SK-N-SH treated with all-trans-retinoic acid at 6 μM for 48 hours (cell line): Measurements from ENCODE around the gene PRR5.

Experiments
- ATAC-seq: fragments of 200-7000 bp; cut with Tn5 transposase; 3 replicates; pipeline ENCODE4 v1.9.1; 2020; ENCODE audit warnings: mild to moderate bottlenecking, moderate library complexity
- ARNTL ChIP-seq: fragments of 450-650 bp; formaldehyde crosslinking; IDR thresholded peaks from 2 replicates; pipeline ENCODE4 v1.5.0; 2020; ENCODE audit warnings: low read depth, mild to moderate bottlenecking, moderate library complexity, borderline replicate concordance
- BACH2 ChIP-seq: fragments of 250-450 bp; sonication (Bioruptor Pico); IDR thresholded peaks from 2 replicates; pipeline ENCODE4 v1.9.0; 2021; ENCODE audit warnings: mild to moderate bottlenecking, borderline replicate concordance
- CSDC2 ChIP-seq: fragments of 250-450 bp; sonication (Bioruptor Pico); IDR thresholded peaks from 2 replicates; pipeline ENCODE4 v1.5.0; 2020; ENCODE audit warnings: mild to moderate bottlenecking, moderate library complexity
- ESRRG ChIP-seq: fragments of 250-450 bp; sonication (Bioruptor Pico); IDR thresholded peaks from 2 replicates; pipeline ENCODE4 v1.6.1; 2021; ENCODE audit warnings: mild to moderate bottlenecking
- GLIS3 ChIP-seq: fragments of 250-450 bp; sonication (Bioruptor Pico); IDR thresholded peaks from 2 replicates; pipeline ENCODE4 v1.5.0; 2020; ENCODE audit warnings: mild to moderate bottlenecking, moderate library complexity
- ISL1 ChIP-seq: fragments of 250-450 bp; sonication (Bioruptor Pico); IDR thresholded peaks from 2 replicates; pipeline ENCODE4 v2.1.2; 2022; ENCODE audit warnings: mild to moderate bottlenecking, moderate library complexity
- OSR1 ChIP-seq: fragments of 250-450 bp; sonication (Bioruptor Pico); IDR thresholded peaks from 2 replicates; pipeline ENCODE4 v1.8.0; 2022; ENCODE audit warnings: moderate library complexity, mild to moderate bottlenecking, inconsistent platforms
- PPARA ChIP-seq: fragments of 250-450 bp; sonication (Bioruptor Pico); IDR thresholded peaks from 2 replicates; pipeline ENCODE4 v1.5.0; 2020; ENCODE audit warnings: mild to moderate bottlenecking, borderline replicate concordance
- RARB ChIP-seq: fragments of 250-450 bp; sonication (Bioruptor Pico); IDR thresholded peaks from 2 replicates; pipeline ENCODE4 v1.8.0; 2021; ENCODE audit warnings: mild to moderate bottlenecking, moderate library complexity
- TCF4 ChIP-seq: fragments of 250-450 bp; sonication (Bioruptor Pico); IDR thresholded peaks from 2 replicates; pipeline ENCODE4 v1.8.0; 2021; ENCODE audit warnings: mild to moderate bottlenecking, moderate library complexity, borderline replicate concordance
- TOX ChIP-seq: fragments of 250-450 bp; sonication (Bioruptor Pico); IDR thresholded peaks from 2 replicates; pipeline ENCODE4 v1.8.0; 2021; ENCODE audit warnings: mild to moderate bottlenecking, moderate library complexity, borderline replicate concordance
- TSHZ2 ChIP-seq: fragments of 250-450 bp; sonication (Bioruptor Pico); IDR thresholded peaks from 2 replicates; pipeline ENCODE4 v1.5.0; 2020; ENCODE audit warnings: mild to moderate bottlenecking, moderate library complexity
- ZC3H10 ChIP-seq: fragments of 250-450 bp; sonication (Bioruptor Pico); IDR thresholded peaks from 2 replicates; pipeline ENCODE4 v1.5.1; 2021; ENCODE audit warnings: mild to moderate bottlenecking, moderate library complexity
- ZFP3 ChIP-seq: fragments of 250-450 bp; sonication (Bioruptor Pico); IDR thresholded peaks from 2 replicates; pipeline ENCODE4 v1.5.0; 2020; ENCODE audit warnings: mild to moderate bottlenecking, moderate library complexity
- ZFP30 ChIP-seq: fragments of 450-650 bp; formaldehyde crosslinking; IDR thresholded peaks from 2 replicates; pipeline ENCODE4 v1.5.0; 2022; ENCODE audit warnings: mild to moderate bottlenecking, moderate library complexity
- ZNF565 ChIP-seq: fragments of 450-650 bp; formaldehyde crosslinking; conservative IDR thresholded peaks from 2 replicates; pipeline ENCODE4 v1.5.0; 2020; ENCODE audit warnings: low read depth, mild to moderate bottlenecking, moderate library complexity
- ZNF70 ChIP-seq: fragments of 450-650 bp; formaldehyde crosslinking; IDR thresholded peaks from 2 replicates; pipeline ENCODE4 v1.5.0; 2020; ENCODE audit warnings: mild to moderate bottlenecking, moderate library complexity
- ZNF8 ChIP-seq: fragments of 450-650 bp; formaldehyde crosslinking; IDR thresholded peaks from 2 replicates; pipeline ENCODE4 v1.5.0; 2020; ENCODE audit warnings: mild to moderate bottlenecking, moderate library complexity
- TF ChIP-seq, protein P1 (sequence below): fragments of 250-450 bp; sonication (Bioruptor Pico); IDR thresholded peaks from 2 replicates; pipeline ENCODE4 v1.8.0; 2021; ENCODE audit warnings: low read depth, mild to moderate bottlenecking, moderate library complexity, borderline replicate concordance
- TF ChIP-seq, protein P2 (sequence below): fragments of 250-450 bp; sonication (Bioruptor Pico); IDR thresholded peaks from 2 replicates; pipeline ENCODE4 v1.5.1; 2020; ENCODE audit warnings: low read depth, mild to moderate bottlenecking, moderate library complexity
- TF ChIP-seq, protein P3 (sequence below): fragments of 250-450 bp; sonication (Bioruptor Pico); IDR thresholded peaks from 2 replicates; pipeline ENCODE4 v1.5.1; 2021; ENCODE audit warnings: mild to moderate bottlenecking, moderate library complexity

PRR5 gene

GRCh38 chr22:44765571-44766285, 63.7 kb downstream of the PRR5 start:
- TF ChIP-seq, protein P1, sequence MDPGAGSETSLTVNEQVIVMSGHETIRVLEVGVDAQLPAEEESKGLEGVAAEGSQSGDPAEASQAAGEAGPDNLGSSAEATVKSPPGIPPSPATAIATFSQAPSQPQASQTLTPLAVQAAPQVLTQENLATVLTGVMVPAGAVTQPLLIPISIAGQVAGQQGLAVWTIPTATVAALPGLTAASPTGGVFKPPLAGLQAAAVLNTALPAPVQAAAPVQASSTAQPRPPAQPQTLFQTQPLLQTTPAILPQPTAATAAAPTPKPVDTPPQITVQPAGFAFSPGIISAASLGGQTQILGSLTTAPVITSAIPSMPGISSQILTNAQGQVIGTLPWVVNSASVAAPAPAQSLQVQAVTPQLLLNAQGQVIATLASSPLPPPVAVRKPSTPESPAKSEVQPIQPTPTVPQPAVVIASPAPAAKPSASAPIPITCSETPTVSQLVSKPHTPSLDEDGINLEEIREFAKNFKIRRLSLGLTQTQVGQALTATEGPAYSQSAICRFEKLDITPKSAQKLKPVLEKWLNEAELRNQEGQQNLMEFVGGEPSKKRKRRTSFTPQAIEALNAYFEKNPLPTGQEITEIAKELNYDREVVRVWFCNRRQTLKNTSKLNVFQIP (CRISPR knock-in tag): no peak
- TF ChIP-seq ZFP3 (CRISPR knock-in tag) (no peak), ZNF8 (CRISPR knock-in tag) (no peak), TOX (no peak), GLIS3 (no peak), ZNF565 (CRISPR knock-in tag) (no peak), ESRRG (no peak), PPARA (CRISPR knock-in tag) (no peak), ISL1 (CRISPR knock-in tag) (no peak), ARNTL (no peak), RARB (CRISPR knock-in tag) (no peak), OSR1 (no peak), ZFP30 (CRISPR knock-in tag) (no peak), ZNF70 (CRISPR knock-in tag) (no peak), TCF4 (CRISPR knock-in tag) (no peak), CSDC2 (CRISPR knock-in tag) (no peak)
- TF ChIP-seq, protein P2, sequence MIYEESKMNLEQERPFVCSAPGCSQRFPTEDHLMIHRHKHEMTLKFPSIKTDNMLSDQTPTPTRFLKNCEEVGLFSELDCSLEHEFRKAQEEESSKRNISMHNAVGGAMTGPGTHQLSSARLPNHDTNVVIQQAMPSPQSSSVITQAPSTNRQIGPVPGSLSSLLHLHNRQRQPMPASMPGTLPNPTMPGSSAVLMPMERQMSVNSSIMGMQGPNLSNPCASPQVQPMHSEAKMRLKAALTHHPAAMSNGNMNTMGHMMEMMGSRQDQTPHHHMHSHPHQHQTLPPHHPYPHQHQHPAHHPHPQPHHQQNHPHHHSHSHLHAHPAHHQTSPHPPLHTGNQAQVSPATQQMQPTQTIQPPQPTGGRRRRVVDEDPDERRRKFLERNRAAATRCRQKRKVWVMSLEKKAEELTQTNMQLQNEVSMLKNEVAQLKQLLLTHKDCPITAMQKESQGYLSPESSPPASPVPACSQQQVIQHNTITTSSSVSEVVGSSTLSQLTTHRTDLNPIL: no peak

GRCh38 chr22:44773082-44773481, 71.1 kb downstream of the PRR5 start:
- no peak for ATAC-seq
- no peak for TF ChIP-seq ARNTL

More at GRCh38 chr22:44765571-44766285, 63.7 kb downstream of the PRR5 start:
- ATAC-seq: no peak

DNA sequence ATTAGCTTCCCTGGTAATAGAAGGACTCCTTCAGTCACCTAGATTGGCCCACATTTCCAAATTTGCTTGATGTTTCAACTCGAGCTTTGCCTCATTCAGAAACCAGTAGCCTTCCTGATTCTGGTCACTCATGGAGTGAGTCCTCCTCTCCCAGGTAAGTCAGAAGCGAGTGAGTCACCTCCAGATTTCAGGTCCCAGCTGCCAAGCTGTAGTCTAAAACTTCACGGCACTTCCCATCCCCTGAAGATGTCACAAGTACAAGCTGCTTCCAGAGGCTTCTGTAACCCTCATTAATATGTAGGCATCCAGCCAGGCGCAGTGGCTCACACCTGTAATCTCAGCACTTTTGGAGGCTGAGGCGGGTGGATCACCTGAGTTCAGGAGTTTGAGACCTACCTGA, 73.9 kb downstream of the PRR5 start:
- ATAC-seq: no peak
- no peak for TF ChIP-seq TSHZ2 (CRISPR knock-in tag)
- no peak for TF ChIP-seq ZNF565 (CRISPR knock-in tag)

GRCh38 chr22:44776605-44777363, 74.8 kb downstream of the PRR5 start:
- no peak for ATAC-seq
- TF ChIP-seq BACH2 (CRISPR knock-in tag) (no peak), ESRRG (no peak), CSDC2 (CRISPR knock-in tag) (no peak), GLIS3 (no peak), RARB (CRISPR knock-in tag) (no peak), TCF4 (CRISPR knock-in tag) (no peak), ZNF70 (CRISPR knock-in tag) (no peak), ZC3H10 (CRISPR knock-in tag) (no peak), TSHZ2 (CRISPR knock-in tag) (no peak)
- TF ChIP-seq, protein P3, sequence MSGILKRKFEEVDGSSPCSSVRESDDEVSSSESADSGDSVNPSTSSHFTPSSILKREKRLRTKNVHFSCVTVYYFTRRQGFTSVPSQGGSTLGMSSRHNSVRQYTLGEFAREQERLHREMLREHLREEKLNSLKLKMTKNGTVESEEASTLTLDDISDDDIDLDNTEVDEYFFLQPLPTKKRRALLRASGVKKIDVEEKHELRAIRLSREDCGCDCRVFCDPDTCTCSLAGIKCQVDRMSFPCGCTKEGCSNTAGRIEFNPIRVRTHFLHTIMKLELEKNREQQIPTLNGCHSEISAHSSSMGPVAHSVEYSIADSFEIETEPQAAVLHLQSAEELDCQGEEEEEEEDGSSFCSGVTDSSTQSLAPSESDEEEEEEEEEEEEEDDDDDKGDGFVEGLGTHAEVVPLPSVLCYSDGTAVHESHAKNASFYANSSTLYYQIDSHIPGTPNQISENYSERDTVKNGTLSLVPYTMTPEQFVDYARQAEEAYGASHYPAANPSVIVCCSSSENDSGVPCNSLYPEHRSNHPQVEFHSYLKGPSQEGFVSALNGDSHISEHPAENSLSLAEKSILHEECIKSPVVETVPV (CRISPR knock-in tag): no peak
- TF ChIP-seq, protein P1 (CRISPR knock-in tag): no peak
